Choroid plexus epithelial cell (primary cell): ENCODE measurements around the gene DUOX1.

Experiments
- DNase-seq: peaks from one replicate; pipeline ENCODE4 v3.0.0-alpha.2; 2010; ENCODE audit warnings: low read depth
- H3K4me3 ChIP-seq: 2 replicates; pipeline ENCODE4 v1.5.1; 2011; ENCODE audit warnings: low read depth, mild to moderate bottlenecking, control low read depth, low read length, moderate library complexity
- TF ChIP-seq, protein P1 (sequence below): conservative IDR thresholded peaks from 2 replicates; pipeline ENCODE4 v1.5.1; 2011; ENCODE audit warnings: low read depth, mild to moderate bottlenecking, control low read depth, inconsistent platforms, low read length, moderate library complexity

The DUOX1 gene

DNA sequence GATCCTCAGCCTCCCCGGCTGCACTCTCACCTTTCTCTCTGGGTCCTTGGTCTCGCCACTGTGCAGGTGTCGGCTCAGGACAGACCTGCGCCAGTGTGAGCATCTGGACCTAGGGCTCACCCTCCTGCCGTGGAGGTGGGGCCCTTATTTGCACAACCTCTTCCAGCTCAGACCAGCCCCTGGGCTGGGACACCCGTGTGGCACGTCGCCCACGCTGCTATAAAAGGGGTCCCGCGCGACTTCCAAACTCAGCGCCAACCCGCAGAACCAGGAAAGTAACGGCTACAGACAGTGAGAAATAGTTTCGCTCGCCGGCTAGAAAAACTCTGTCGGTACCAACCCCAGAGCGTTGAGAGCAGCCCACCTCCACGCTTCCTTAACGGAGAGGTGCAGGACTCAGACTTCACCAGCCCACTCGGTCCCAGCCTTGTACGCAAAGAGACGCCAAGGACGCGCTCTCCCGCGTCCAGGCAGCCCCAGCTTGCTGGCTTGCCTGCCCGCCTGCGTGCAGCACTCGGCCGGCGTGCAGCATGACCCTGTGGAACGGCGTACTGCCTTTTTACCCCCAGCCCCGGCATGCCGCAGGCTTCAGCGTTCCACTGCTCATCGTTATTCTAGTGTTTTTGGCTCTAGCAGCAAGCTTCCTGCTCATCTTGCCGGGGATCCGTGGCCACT lies 15.6 kb upstream of the DUOX1 start, which contains the start of the genes DUOX2 and DUOXA2:
TSS of gene DUOX2 (minus strand) at position 97 of the 675 bp plus-strand sequence. CDS start 761 bp downstream, outside the sequence.
TSS of gene DUOXA2 (plus strand) at position 251 of the 675 bp plus-strand sequence. CDS start at position 531, 280 bp downstream.
- TF ChIP-seq, protein P1, sequence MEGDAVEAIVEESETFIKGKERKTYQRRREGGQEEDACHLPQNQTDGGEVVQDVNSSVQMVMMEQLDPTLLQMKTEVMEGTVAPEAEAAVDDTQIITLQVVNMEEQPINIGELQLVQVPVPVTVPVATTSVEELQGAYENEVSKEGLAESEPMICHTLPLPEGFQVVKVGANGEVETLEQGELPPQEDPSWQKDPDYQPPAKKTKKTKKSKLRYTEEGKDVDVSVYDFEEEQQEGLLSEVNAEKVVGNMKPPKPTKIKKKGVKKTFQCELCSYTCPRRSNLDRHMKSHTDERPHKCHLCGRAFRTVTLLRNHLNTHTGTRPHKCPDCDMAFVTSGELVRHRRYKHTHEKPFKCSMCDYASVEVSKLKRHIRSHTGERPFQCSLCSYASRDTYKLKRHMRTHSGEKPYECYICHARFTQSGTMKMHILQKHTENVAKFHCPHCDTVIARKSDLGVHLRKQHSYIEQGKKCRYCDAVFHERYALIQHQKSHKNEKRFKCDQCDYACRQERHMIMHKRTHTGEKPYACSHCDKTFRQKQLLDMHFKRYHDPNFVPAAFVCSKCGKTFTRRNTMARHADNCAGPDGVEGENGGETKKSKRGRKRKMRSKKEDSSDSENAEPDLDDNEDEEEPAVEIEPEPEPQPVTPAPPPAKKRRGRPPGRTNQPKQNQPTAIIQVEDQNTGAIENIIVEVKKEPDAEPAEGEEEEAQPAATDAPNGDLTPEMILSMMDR = no peak
- no peak for DNase-seq
- H3K4me3 ChIP-seq = no peak within 1 kb of the TSS

DNA sequence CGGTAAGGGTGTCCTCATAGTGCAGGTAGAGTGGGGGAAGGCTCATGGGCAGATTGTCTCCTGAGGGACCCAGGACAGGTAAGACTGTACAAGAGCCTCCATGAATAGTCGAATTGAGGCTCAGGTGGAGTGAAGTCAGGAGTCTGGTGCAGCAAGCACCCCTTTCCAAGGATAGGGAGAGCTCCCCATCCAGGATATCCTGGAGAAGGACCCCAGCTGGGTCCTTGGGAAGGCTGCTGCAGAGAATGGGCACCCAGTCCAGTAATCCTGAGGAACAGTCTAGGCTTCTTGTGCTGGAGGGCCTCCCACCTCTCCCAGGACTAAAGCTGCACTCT lies 15.1 kb upstream of the DUOX1 start:
- H3K4me3 ChIP-seq = no peak overlapping the region
- TF ChIP-seq, protein P1 = no peak
- DNase-seq = no peak

DNA sequence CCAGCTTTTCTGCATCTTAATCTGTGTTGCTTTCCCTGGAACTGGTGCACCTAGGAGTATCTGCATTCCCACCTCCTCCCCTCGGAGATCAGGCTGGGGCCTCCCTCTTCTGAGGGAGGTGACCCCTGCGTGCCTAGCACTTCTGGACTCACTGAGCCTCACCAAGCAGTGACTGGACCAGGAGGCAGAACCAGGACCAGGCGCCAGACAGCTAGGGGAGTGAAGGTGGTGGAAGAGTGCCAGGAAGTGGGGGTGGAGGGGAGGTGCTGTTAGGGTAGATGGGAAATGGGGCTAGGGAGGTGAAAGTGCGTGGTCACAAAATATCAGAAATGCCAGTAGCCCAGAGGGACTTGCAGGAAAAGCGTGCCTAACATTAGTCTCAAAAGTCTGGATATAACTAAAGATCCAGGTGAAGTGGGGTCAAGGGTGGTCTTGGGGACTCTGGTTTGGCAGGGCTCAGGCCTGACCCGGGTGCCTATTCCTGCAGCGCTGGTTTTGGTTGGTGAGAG lies 14.4 kb upstream of the DUOX1 start:
- DNase-seq = no peak
- no peak overlapping the region for H3K4me3 ChIP-seq
- TF ChIP-seq, protein P1 = no peak

DNA sequence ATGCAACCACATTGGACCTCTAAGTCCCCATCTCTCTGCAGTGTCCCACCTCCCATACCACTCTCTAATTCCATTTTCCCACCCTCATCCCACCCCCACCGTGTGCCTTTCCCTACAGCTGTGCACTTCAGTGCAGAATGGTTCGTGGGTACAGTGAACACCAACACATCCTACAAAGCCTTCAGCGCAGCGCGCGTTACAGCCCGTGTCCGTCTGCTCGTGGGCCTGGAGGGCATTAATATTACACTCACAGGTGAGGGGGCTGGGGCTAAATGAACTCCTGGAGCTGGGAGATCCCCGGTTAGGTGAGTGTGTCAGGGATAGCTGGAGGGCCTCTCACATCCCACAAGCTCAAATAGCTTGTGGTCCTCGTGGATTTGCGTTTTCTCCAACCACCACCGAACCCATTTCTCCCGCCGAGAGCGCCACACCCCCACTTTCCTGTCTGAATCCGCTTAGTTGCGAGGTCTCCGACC lies 13.8 kb upstream of the DUOX1 start:
- no peak for DNase-seq
- H3K4me3 ChIP-seq = no peak overlapping the region
- TF ChIP-seq, protein P1 = no peak

DNA sequence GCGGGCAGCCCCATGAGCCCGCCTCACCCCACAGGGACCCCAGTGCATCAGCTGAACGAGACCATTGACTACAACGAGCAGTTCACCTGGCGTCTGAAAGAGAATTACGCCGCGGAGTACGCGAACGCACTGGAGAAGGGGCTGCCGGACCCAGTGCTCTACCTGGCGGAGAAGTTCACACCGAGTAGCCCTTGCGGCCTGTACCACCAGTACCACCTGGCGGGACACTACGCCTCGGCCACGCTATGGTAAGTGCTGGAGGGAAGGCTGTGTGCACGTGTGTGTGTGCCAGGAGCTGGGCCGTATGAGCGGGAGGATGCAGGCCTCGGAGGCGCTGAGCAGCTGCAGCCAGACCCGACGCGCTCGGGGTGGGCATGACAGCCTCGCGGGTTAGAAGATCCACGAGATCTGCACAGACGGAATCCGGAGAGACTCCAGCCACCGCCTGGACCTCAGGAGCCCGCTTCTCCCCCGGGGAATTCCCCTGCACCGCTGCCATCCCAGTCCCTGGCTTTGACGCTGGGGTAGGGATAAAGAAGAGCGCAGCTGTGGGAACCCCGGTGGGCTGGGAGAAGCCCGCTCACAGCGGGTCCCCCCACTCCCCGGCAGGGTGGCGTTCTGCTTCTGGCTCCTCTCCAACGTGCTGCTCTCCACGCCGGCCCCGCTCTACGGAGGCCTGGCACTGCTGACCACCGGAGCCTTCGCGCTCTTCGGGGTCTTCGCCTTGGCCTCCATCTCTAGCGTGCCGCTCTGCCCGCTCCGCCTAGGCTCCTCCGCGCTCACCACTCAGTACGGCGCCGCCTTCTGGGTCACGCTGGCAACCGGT lies 13.1 kb upstream of the DUOX1 start:
- H3K4me3 ChIP-seq = no peak overlapping the region
- TF ChIP-seq, protein P1 = no peak
- DNase-seq = no peak

DNA sequence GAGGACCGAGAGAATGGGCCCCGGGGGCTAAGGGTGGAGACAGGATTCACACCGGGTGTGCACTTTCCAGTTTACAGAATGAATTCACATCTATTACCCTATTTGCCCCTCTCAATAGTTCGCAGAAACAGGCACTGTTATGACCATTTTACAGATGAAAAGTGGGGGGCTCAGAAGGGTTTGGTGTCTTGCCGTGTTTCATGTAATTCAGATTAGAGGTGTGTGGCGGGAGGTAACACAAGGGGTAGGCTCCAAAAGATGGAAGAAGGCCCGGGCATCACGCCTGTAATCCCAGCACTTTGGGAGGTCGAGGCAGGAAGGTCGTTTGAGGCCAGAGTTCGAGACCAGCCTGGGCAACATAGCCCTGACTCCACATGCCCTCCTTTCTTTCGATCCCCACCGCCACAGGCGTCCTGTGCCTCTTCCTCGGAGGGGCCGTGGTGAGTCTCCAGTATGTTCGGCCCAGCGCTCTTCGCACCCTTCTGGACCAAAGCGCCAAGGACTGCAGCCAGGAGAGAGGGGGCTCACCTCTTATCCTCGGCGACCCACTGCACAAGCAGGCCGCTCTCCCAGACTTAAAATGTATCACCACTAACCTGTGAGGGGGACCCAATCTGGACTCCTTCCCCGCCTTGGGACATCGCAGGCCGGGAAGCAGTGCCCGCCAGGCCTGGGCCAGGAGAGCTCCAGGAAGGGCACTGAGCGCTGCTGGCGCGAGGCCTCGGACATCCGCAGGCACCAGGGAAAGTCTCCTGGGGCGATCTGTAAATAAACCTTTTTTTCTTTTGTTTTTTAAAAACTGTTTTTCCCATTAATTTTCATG lies 12.3 kb upstream of the DUOX1 start:
- DNase-seq = no peak
- TF ChIP-seq, protein P1 = no peak
- H3K4me3 ChIP-seq = no peak overlapping the region
